Ureter (tissue), 1 donor: ENCODE data around the gene CASP1. TPM values are rescaled to one million over a fixed set of nuclear protein-coding genes. Genes with fewer than 3 reads are reported as not detected.
A peak's percentile ranks its signal among the peaks of the same experiment; 100 is the strongest.
"Not testable (repeated sequence)": the region's sequence is repeated elsewhere in the genome, so short reads cannot be mapped to it uniquely, and the experiment has no call there.

Source experiments
- DNase-seq: peaks from one replicate; pipeline ENCODE4 v3.0.0-alpha.2; 2020; ENCODE audit warnings: low spot score
- total RNA-seq: library from RNA; stranded (reverse); gene quantifications from one replicate; pipeline ENCODE4 v1.2.4, GENCODE V29; 2023
- donor health status: DM: yes; HTN: yes; CAD: no.

The CASP1 gene
- total RNA-seq: 39.6 TPM

- DNase-seq: peak; percentile 58
Measured at GRCh38 chr11:105034813-105035620, at the start of gene CASP1. Gene CASP1 (minus strand): TSS chr11:105035144. CDS start chr11:105035113, 31 bp downstream.

GRCh38 chr11:105081412-105082150, 46.6 kb upstream of the CASP1 start:
- DNase-seq: no peak

GRCh38 chr11:105080171-105080906, 45.4 kb upstream of the CASP1 start:
- DNase-seq: not testable (repeated sequence)

- no peak for DNase-seq
Measured at GRCh38 chr11:105078283-105078682, 43.3 kb upstream of the CASP1 start.

- DNase-seq: not testable (repeated sequence)
Measured at GRCh38 chr11:105077141-105077790, 42.3 kb upstream of the CASP1 start.

- DNase-seq: no peak
Measured at GRCh38 chr11:105074166-105074530, 39.2 kb upstream of the CASP1 start.

- DNase-seq: no peak
Measured at GRCh38 chr11:105073456-105074165, 38.7 kb upstream of the CASP1 start.

GRCh38 chr11:105072080-105072479, 37.1 kb upstream of the CASP1 start:
- DNase-seq: not testable (repeated sequence)

- no peak for DNase-seq
Measured at GRCh38 chr11:105071089-105071732, 36.3 kb upstream of the CASP1 start.

GRCh38 chr11:105070306-105070705, 35.4 kb upstream of the CASP1 start:
- DNase-seq: no peak

- not testable (repeated sequence) for DNase-seq
Measured at GRCh38 chr11:105069749-105070148, 34.8 kb upstream of the CASP1 start.

- DNase-seq: not testable (repeated sequence)
Measured at GRCh38 chr11:105063245-105063941, 28.4 kb upstream of the CASP1 start.

GRCh38 chr11:105057432-105057831, 22.5 kb upstream of the CASP1 start:
- no peak for DNase-seq

- no peak for DNase-seq
Measured at GRCh38 chr11:105056446-105056845, 21.5 kb upstream of the CASP1 start.

GRCh38 chr11:105054723-105055493, 20.0 kb upstream of the CASP1 start:
- DNase-seq: no peak

GRCh38 chr11:105052487-105052886, 17.5 kb upstream of the CASP1 start:
- DNase-seq: no peak

- no peak for DNase-seq
Measured at GRCh38 chr11:105051559-105051958, 16.6 kb upstream of the CASP1 start.

- no peak for DNase-seq
Measured at GRCh38 chr11:105049481-105049880, 14.5 kb upstream of the CASP1 start.

GRCh38 chr11:105046898-105047579, 12.1 kb upstream of the CASP1 start:
- peak; percentile 49 for DNase-seq
